Thyroid gland (tissue), 4 donors: ENCODE results near the gene GPR155.

Experiments
- POLR2A ChIP-seq, 2 donors: fragments of 450-650 bp; IDR thresholded peaks; one replicate each; pipeline ENCODE4 v1.6.1; 2017; ENCODE audit warnings: antibody characterized with exemption in 2 of 2, mild to moderate bottlenecking in 2 of 2, moderate library complexity in 1 of 2
- TF ChIP-seq, protein P1 (sequence below), 6 experiments: fragments of 200-600 bp in 3 of 6; fragments of 450-650 bp in 3 of 6; sonication (generic) in 3 of 6; IDR thresholded peaks; one replicate each; pipeline ENCODE4 v1.5.1; 2016 to 2019; ENCODE audit warnings: antibody characterized with exemption in 6 of 6, mild to moderate bottlenecking in 2 of 6, inconsistent platforms in 1 of 6, moderate library complexity in 1 of 6

DNA sequence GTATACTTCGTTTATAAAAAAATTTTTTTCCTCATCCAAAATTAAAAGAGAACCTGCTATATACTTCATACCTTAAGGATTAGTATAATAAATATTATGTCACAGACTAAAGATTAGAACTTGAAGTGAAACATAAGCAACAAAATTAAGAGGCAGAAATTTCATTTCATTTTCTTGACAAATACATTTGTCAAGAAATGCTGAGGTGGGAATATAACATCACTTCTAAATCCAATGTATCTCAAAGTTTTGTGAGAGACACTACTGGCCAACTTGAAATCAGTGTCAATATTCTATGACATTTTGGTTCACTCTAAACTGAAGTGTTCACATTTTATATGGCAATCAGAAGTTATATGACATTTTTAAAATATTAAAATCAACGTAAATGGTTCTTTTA is 47.5 kb downstream of the GPR155 start:
- TF ChIP-seq, protein P1, sequence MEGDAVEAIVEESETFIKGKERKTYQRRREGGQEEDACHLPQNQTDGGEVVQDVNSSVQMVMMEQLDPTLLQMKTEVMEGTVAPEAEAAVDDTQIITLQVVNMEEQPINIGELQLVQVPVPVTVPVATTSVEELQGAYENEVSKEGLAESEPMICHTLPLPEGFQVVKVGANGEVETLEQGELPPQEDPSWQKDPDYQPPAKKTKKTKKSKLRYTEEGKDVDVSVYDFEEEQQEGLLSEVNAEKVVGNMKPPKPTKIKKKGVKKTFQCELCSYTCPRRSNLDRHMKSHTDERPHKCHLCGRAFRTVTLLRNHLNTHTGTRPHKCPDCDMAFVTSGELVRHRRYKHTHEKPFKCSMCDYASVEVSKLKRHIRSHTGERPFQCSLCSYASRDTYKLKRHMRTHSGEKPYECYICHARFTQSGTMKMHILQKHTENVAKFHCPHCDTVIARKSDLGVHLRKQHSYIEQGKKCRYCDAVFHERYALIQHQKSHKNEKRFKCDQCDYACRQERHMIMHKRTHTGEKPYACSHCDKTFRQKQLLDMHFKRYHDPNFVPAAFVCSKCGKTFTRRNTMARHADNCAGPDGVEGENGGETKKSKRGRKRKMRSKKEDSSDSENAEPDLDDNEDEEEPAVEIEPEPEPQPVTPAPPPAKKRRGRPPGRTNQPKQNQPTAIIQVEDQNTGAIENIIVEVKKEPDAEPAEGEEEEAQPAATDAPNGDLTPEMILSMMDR (IDR thresholded peaks at IDR 0.05): no peak
- TF ChIP-seq POLR2A (IDR thresholded peaks at IDR 0.05): no peak
